ENCODE measurements around the gene ARGLU1.

Gene ARGLU1

GRCh38 chr13:106535552-106536243, 32.2 kb downstream of the ARGLU1 start, which contains the start of gene EFNB2:
Gene EFNB2, minus strand, starts transcription at chr13:106535662. Its CDS starts 698 bp downstream, at chr13:106534964.
- Histone ChIP-seq H3K27ac (replicated peaks) (no peak within 1 kb of the TSS), H3K27me3 (ENCODE audit: insufficient read depth, poor library complexity, severe bottlenecking) (peaks cover 24% of the 10 kb centered on the region), H3K4me3 (replicated peaks; ENCODE audit: insufficient read depth, low read length) (peak within 1 kb of the TSS; percentile 71)
- peak; percentile 49 to 90 for DNase-seq (ENCODE audit: low read depth in 1 of 2, low spot score in 1 of 2)
- no peak for TF ChIP-seq GABPA (IDR thresholded peaks at IDR 0.05; ENCODE audit: low read depth)
- TF ChIP-seq, protein P1, sequence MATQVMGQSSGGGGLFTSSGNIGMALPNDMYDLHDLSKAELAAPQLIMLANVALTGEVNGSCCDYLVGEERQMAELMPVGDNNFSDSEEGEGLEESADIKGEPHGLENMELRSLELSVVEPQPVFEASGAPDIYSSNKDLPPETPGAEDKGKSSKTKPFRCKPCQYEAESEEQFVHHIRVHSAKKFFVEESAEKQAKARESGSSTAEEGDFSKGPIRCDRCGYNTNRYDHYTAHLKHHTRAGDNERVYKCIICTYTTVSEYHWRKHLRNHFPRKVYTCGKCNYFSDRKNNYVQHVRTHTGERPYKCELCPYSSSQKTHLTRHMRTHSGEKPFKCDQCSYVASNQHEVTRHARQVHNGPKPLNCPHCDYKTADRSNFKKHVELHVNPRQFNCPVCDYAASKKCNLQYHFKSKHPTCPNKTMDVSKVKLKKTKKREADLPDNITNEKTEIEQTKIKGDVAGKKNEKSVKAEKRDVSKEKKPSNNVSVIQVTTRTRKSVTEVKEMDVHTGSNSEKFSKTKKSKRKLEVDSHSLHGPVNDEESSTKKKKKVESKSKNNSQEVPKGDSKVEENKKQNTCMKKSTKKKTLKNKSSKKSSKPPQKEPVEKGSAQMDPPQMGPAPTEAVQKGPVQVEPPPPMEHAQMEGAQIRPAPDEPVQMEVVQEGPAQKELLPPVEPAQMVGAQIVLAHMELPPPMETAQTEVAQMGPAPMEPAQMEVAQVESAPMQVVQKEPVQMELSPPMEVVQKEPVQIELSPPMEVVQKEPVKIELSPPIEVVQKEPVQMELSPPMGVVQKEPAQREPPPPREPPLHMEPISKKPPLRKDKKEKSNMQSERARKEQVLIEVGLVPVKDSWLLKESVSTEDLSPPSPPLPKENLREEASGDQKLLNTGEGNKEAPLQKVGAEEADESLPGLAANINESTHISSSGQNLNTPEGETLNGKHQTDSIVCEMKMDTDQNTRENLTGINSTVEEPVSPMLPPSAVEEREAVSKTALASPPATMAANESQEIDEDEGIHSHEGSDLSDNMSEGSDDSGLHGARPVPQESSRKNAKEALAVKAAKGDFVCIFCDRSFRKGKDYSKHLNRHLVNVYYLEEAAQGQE (IDR thresholded peaks at IDR 0.05; ENCODE audit: insufficient replicate concordance, low read depth), result no peak
- TF ChIP-seq POLR2AphosphoS5 (IDR thresholded peaks at IDR 0.05; ENCODE audit: low read depth), result no peak
- TF ChIP-seq, protein P2, sequence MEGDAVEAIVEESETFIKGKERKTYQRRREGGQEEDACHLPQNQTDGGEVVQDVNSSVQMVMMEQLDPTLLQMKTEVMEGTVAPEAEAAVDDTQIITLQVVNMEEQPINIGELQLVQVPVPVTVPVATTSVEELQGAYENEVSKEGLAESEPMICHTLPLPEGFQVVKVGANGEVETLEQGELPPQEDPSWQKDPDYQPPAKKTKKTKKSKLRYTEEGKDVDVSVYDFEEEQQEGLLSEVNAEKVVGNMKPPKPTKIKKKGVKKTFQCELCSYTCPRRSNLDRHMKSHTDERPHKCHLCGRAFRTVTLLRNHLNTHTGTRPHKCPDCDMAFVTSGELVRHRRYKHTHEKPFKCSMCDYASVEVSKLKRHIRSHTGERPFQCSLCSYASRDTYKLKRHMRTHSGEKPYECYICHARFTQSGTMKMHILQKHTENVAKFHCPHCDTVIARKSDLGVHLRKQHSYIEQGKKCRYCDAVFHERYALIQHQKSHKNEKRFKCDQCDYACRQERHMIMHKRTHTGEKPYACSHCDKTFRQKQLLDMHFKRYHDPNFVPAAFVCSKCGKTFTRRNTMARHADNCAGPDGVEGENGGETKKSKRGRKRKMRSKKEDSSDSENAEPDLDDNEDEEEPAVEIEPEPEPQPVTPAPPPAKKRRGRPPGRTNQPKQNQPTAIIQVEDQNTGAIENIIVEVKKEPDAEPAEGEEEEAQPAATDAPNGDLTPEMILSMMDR (IDR thresholded peaks at IDR 0.05; ENCODE audit: insufficient read depth, low read length), result no peak

DNA sequence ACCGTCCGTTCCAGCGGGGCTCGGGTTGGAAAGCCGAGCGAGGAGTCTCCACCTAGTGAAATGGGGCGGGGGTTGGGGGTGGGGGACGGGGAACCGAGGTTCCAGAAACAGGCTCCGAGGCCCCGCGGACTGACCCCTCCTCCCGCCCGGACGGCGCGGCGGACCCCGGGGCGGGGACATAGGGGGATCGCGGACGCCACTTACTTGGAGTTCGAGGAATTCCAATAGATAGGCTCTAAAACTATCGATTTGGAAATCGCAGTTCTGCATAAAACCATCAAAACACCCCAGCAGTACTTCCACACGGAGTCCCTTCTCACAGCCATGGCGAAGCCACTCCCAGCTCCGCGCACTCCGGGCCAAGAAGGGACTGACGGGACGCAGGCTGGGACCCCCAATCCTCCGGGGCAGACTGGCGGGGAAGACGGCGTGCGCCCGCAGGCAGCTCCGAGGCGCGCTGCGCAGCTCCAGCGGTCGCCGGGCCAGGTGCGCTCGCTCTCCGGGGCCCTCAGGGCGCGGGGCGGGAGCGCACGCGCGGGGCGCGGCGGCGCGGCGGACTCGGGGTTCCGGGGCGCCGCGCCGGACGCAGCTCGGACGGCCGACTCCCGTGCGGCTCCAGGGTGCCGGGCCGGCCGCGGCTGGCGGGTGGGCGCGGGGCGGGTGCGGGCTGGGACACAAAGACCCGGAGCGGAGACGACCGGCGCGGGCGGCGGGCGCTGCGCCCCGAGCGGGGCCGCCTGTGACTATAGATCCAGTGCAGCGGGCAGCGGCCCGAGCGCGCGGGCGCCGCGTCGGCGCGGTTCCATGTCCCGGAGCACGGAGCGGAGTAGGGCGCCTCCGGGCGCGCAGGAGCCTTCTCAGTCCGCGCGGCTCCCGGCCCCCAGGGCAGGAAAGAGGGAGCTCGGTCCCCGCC, 33.0 kb downstream of the ARGLU1 start:
- Histone ChIP-seq H3K27me3 (ENCODE audit: insufficient read depth, poor library complexity, severe bottlenecking) (peaks cover 30% of the 10 kb centered on the region), H3K4me3 (replicated peaks; ENCODE audit: insufficient read depth, low read length) (peak overlapping the region; percentile 50), H3K27ac (replicated peaks) (no peak overlapping the region)
- DNase-seq (ENCODE audit: low read depth in 1 of 2, low spot score in 1 of 2), result no peak
- TF ChIP-seq, protein P1 (IDR thresholded peaks at IDR 0.05; ENCODE audit: insufficient replicate concordance, low read depth), result no peak
- no peak for TF ChIP-seq GABPA (IDR thresholded peaks at IDR 0.05; ENCODE audit: low read depth)
- TF ChIP-seq POLR2AphosphoS5 (IDR thresholded peaks at IDR 0.05; ENCODE audit: low read depth), result no peak
- TF ChIP-seq, protein P2 (IDR thresholded peaks at IDR 0.05; ENCODE audit: insufficient read depth, low read length), result no peak
- no peak for TF ChIP-seq SPI1 (IDR thresholded peaks at IDR 0.05; ENCODE audit: borderline replicate concordance, low read depth)

- H3K27me3 ChIP-seq (ENCODE audit: insufficient read depth, poor library complexity, severe bottlenecking), result peaks cover 34% of the 10 kb centered on the region
- no peak overlapping the region for H3K27ac ChIP-seq (replicated peaks)
- TF ChIP-seq SPI1 (IDR thresholded peaks at IDR 0.05; ENCODE audit: borderline replicate concordance, low read depth) (peak; percentile 12; the same call in 1 of the 2 replicates), POLR2AphosphoS5 (IDR thresholded peaks at IDR 0.05; ENCODE audit: low read depth) (no peak)
- H3K4me3 ChIP-seq (replicated peaks; ENCODE audit: insufficient read depth, low read length), result no peak overlapping the region
- peak in 1 of 2 experiments; percentile 26 for DNase-seq (ENCODE audit: low read depth in 1 of 2, low spot score in 1 of 2)
Measured at GRCh38 chr13:106533943-106534638, 33.8 kb downstream of the ARGLU1 start.

Measured in HL-60 (cell line).